Esophagus (tissue), 2 donors: ENCODE results near the gene PSMD11. TPM values are rescaled to one million over a fixed set of nuclear protein-coding genes. Genes with fewer than 3 reads are reported as not detected.
"Not testable (repeated sequence)": the region's sequence is repeated elsewhere in the genome, so short reads cannot be mapped to it uniquely, and the experiment has no call there.

Source experiments
- H3K27ac ChIP-seq, 2 donors: one replicate each; pipeline ENCODE4 v1.5.1; 2013; ENCODE audit warnings: low read depth in 2 of 2, mild to moderate bottlenecking in 2 of 2, inconsistent platforms in 1 of 2, low read length in 1 of 2, moderate library complexity in 1 of 2
- H3K27me3 ChIP-seq, 2 donors: one replicate each; pipeline ENCODE4 v1.6.1; 2013; ENCODE audit warnings: low read length in 2 of 2, control low read depth in 1 of 2, mild to moderate bottlenecking in 1 of 2; ENCODE audit not compliant: insufficient read depth in 2 of 2, control insufficient read depth in 1 of 2
- H3K36me3 ChIP-seq, 2 donors: one replicate each; pipeline ENCODE4 v1.6.1; 2013; ENCODE audit warnings: low read length in 1 of 2; ENCODE audit not compliant: control insufficient read depth in 2 of 2, insufficient read depth in 2 of 2
- H3K4me1 ChIP-seq, 2 donors: one replicate each; pipeline ENCODE4 v1.6.1; 2013; ENCODE audit warnings: low read length in 1 of 2; ENCODE audit not compliant: control insufficient read depth in 2 of 2, insufficient read depth in 2 of 2
- H3K4me3 ChIP-seq, 2 donors: one replicate each; pipeline ENCODE4 v1.5.1; 2013; ENCODE audit warnings: low read length in 2 of 2, mild to moderate bottlenecking in 2 of 2, low read depth in 1 of 2, moderate library complexity in 1 of 2
- H3K9me3 ChIP-seq, 2 donors: one replicate each; pipeline ENCODE4 v1.6.1; 2013; ENCODE audit warnings: mild to moderate bottlenecking in 2 of 2, low read depth in 1 of 2, low read length in 1 of 2, moderate library complexity in 1 of 2; ENCODE audit not compliant: control insufficient read depth in 2 of 2, insufficient read depth in 1 of 2
- WGBS, 2 donors: extraction: QIAGEN DNeasy Blood & Tissue Kit; methylation state at CpG; one replicate each; pipeline ENCODE4 v1.1.7; 2013; 5-methylcytosine and 5-hydroxymethylcytosine counted together
- polyA plus RNA-seq, 2 donors: library from polyadenylated mRNA; stranded (reverse); fragments of 200-250 nt; gene quantifications; one replicate each; pipeline ENCODE4 v1.2.3, GENCODE V29; 2013
- donor health status: healthy with polysubstance abuse.
- donor health status: Bipolar disorder and iron deficiency.

PSMD11 gene
- polyA plus RNA-seq, 2 donors, result 45.8 to 55.0 TPM

- peak overlapping the region; percentile 74 to 87 for H3K4me3 ChIP-seq
- no peaks in the 10 kb centered on the region for H3K4me1 ChIP-seq
- H3K27me3 ChIP-seq, result no peaks in the 10 kb centered on the region
- peak overlapping the region in 1 of 2 donors; percentile 66 for H3K27ac ChIP-seq
- peaks cover 0 to 2% of the 10 kb centered on the region in 2 donors for H3K36me3 ChIP-seq
- no peaks in the 10 kb centered on the region for H3K9me3 ChIP-seq
- 11 to 12% methylated on average over 6 of the region's 6 CpGs for WGBS, 2 donors
These were observed 1.2 kb downstream of the PSMD11 start for GRCh38 chr17:32445497-32445896.

GRCh38 chr17:32445971-32446370, 1.7 kb downstream of the PSMD11 start:
- Histone ChIP-seq H3K4me1 (no peaks in the 10 kb centered on the region), H3K4me3 (no peak overlapping the region), H3K9me3 (no peaks in the 10 kb centered on the region), H3K27me3 (no peaks in the 10 kb centered on the region), H3K36me3 (peaks cover 0 to 2% of the 10 kb centered on the region in 2 donors), H3K27ac (no peak overlapping the region)
- WGBS, 2 donors, result 49 to 58% methylated on average over 2 of the region's 2 CpGs

- H3K4me3 ChIP-seq, result no peak overlapping the region
- 66 to 82% methylated on average over 2 of the region's 2 CpGs for WGBS, 2 donors
- no peak overlapping the region for H3K27ac ChIP-seq
- H3K27me3 ChIP-seq, result no peaks in the 10 kb centered on the region
- no peaks in the 10 kb centered on the region for H3K4me1 ChIP-seq
- peaks cover 2 to 3% of the 10 kb centered on the region in 2 donors for H3K36me3 ChIP-seq
- no peaks in the 10 kb centered on the region for H3K9me3 ChIP-seq
These were observed 2.6 kb downstream of the PSMD11 start for GRCh38 chr17:32446949-32447348.

- H3K27me3 ChIP-seq, result no peaks in the 10 kb centered on the region
- no peak overlapping the region for H3K4me3 ChIP-seq
- H3K36me3 ChIP-seq, result peaks cover 11% of the 10 kb centered on the region in 2 donors
- no peak overlapping the region for H3K27ac ChIP-seq
- no peaks in the 10 kb centered on the region for H3K9me3 ChIP-seq
- WGBS, 2 donors, result 90 to 97% methylated on average over 5 of the region's 5 CpGs
- no peaks in the 10 kb centered on the region for H3K4me1 ChIP-seq
These were observed 5.7 kb downstream of the PSMD11 start for GRCh38 chr17:32449963-32450362.

GRCh38 chr17:32450379-32450778, 6.1 kb downstream of the PSMD11 start:
- not testable (repeated sequence) for H3K27me3 ChIP-seq, H3K4me3 ChIP-seq, H3K27ac ChIP-seq, H3K4me1 ChIP-seq, H3K9me3 ChIP-seq
- H3K36me3 ChIP-seq, result peaks cover 11 to 13% of the 10 kb centered on the region in 2 donors
- WGBS, 2 donors, result 89 to 91% methylated on average over 6 of the region's 6 CpGs

- H3K36me3 ChIP-seq, result peaks cover 9 to 13% of the 10 kb centered on the region in 2 donors
- no peaks in the 10 kb centered on the region for H3K9me3 ChIP-seq
- 76 to 91% methylated on average over 2 of the region's 2 CpGs for WGBS, 2 donors
- H3K27me3 ChIP-seq, result no peaks in the 10 kb centered on the region
- H3K4me3 ChIP-seq, result no peak overlapping the region
- no peaks in the 10 kb centered on the region for H3K4me1 ChIP-seq
- no peak overlapping the region for H3K27ac ChIP-seq
These were observed 7.6 kb downstream of the PSMD11 start for GRCh38 chr17:32451879-32452278.

- Histone ChIP-seq H3K27ac (no peak overlapping the region), H3K4me3 (no peak overlapping the region), H3K9me3 (no peaks in the 10 kb centered on the region), H3K4me1 (no peaks in the 10 kb centered on the region), H3K36me3 (peaks cover 9 to 13% of the 10 kb centered on the region in 2 donors), H3K27me3 (no peaks in the 10 kb centered on the region)
- 87 to 93% methylated on average over 1 of the region's 1 CpG for WGBS, 2 donors
These were observed 8.0 kb downstream of the PSMD11 start for GRCh38 chr17:32452281-32452680.

GRCh38 chr17:32453370-32453769, 9.1 kb downstream of the PSMD11 start:
- Histone ChIP-seq H3K27me3 (no peaks in the 10 kb centered on the region), H3K27ac (no peak overlapping the region), H3K4me3 (no peak overlapping the region), H3K9me3 (no peaks in the 10 kb centered on the region), H3K36me3 (peaks cover 9 to 16% of the 10 kb centered on the region in 2 donors), H3K4me1 (no peaks in the 10 kb centered on the region)
- WGBS, 2 donors, result 92 to 93% methylated on average over 2 of the region's 2 CpGs

GRCh38 chr17:32458371-32458770, 14.1 kb downstream of the PSMD11 start:
- Histone ChIP-seq H3K36me3 (peaks cover 9 to 22% of the 10 kb centered on the region in 2 donors), H3K27ac (no peak overlapping the region), H3K9me3 (no peaks in the 10 kb centered on the region), H3K4me3 (no peak overlapping the region), H3K4me1 (no peaks in the 10 kb centered on the region), H3K27me3 (no peaks in the 10 kb centered on the region)

GRCh38 chr17:32460054-32460453, 15.7 kb downstream of the PSMD11 start:
- WGBS, 2 donors, result 91 to 94% methylated on average over 4 of the region's 4 CpGs
- Histone ChIP-seq H3K4me3 (no peak overlapping the region), H3K27ac (no peak overlapping the region), H3K9me3 (no peaks in the 10 kb centered on the region), H3K27me3 (no peaks in the 10 kb centered on the region), H3K4me1 (no peaks in the 10 kb centered on the region), H3K36me3 (peaks cover 2 to 21% of the 10 kb centered on the region in 2 donors)
